OCI-LY1 (cell line): ENCODE results near the gene MICALL2.

Experiments
- H2AFZ ChIP-seq: fragments of 200-600 bp; sonication (generic), shearing (Covaris generic); 2 replicates; pipeline ENCODE4 v1.6.0; 2014; ENCODE audit warnings: antibody characterized with exemption, mild to moderate bottlenecking, low read length
- H3F3A ChIP-seq: fragments of 200-600 bp; sonication (generic), shearing (Covaris generic); 2 replicates; pipeline ENCODE4 v1.6.0; 2014; ENCODE audit warnings: mild to moderate bottlenecking, antibody characterized with exemption, low read length, moderate library complexity; ENCODE audit not compliant: insufficient read depth
- H3K27ac ChIP-seq: fragments of 200-600 bp; sonication (generic); 2 replicates; pipeline ENCODE4 v1.5.1; 2014; ENCODE audit warnings: low read length, mixed run types, mild to moderate bottlenecking, low read depth; ENCODE audit not compliant: poor library complexity, severe bottlenecking
- H3K27me3 ChIP-seq: fragments of 200-600 bp; sonication (generic); 2 replicates; pipeline ENCODE4 v1.6.0; 2014; ENCODE audit warnings: antibody characterized with exemption, mild to moderate bottlenecking, low read length, moderate library complexity; ENCODE audit not compliant: insufficient read depth
- H3K36me3 ChIP-seq: fragments of 200-600 bp; sonication (generic); 2 replicates; pipeline ENCODE4 v1.6.1; 2014; ENCODE audit warnings: mild to moderate bottlenecking, antibody characterized with exemption, low read length, moderate library complexity, mixed read lengths; ENCODE audit not compliant: insufficient read depth
- H3K4me1 ChIP-seq: fragments of 200-600 bp; sonication (generic); 2 replicates; pipeline ENCODE4 v1.5.1; 2014; ENCODE audit warnings: mild to moderate bottlenecking, low read length, moderate library complexity; ENCODE audit not compliant: insufficient read depth, severe bottlenecking
- H3K4me2 ChIP-seq: fragments of 200-600 bp; sonication (generic), shearing (Covaris generic); 2 replicates; pipeline ENCODE4 v1.6.1; 2014; ENCODE audit warnings: low read length
- H3K4me3 ChIP-seq: fragments of 200-600 bp; sonication (generic); 2 replicates; pipeline ENCODE4 v1.5.1; 2014; ENCODE audit warnings: low read length, low read depth, mild to moderate bottlenecking, mixed read lengths; ENCODE audit not compliant: poor library complexity, severe bottlenecking
- H3K79me2 ChIP-seq: fragments of 200-600 bp; shearing (Covaris generic); 2 replicates; pipeline ENCODE4 v1.6.1; 2016; ENCODE audit warnings: mixed run types, low read length, mixed read lengths; ENCODE audit not compliant: insufficient read depth
- H3K9ac ChIP-seq: fragments of 200-600 bp; sonication (generic), shearing (Covaris generic); 2 replicates; pipeline ENCODE4 v1.6.1; 2014; ENCODE audit warnings: mild to moderate bottlenecking, low read length, mixed read lengths
- H3K9me2 ChIP-seq: fragments of 200-600 bp; sonication (generic), shearing (Covaris generic); 2 replicates; pipeline ENCODE4 v1.6.1; 2014; ENCODE audit warnings: low read depth, mild to moderate bottlenecking, low read length, mixed read lengths
- H3K9me3 ChIP-seq: fragments of 200-600 bp; shearing (Covaris generic); 2 replicates; pipeline ENCODE4 v1.6.1; 2014; ENCODE audit warnings: low read length, mixed read lengths
- H4K20me1 ChIP-seq: fragments of 200-600 bp; sonication (generic), shearing (Covaris generic); 2 replicates; pipeline ENCODE4 v1.6.0; 2016; ENCODE audit warnings: mild to moderate bottlenecking, low read length; ENCODE audit not compliant: insufficient read depth
- CTCF ChIP-seq: fragments of 200-600 bp; sonication (generic), shearing (Covaris generic); IDR thresholded peaks from 2 replicates; pipeline ENCODE4 v1.5.1; 2017; ENCODE audit warnings: mild to moderate bottlenecking, antibody characterized with exemption, low read length, moderate library complexity, mixed read lengths
- EZH2 ChIP-seq: fragments of 200-600 bp; sonication (generic), shearing (Covaris generic); IDR thresholded peaks from 2 replicates; pipeline ENCODE4 v1.8.0; 2017; ENCODE audit warnings: borderline replicate concordance, mixed run types, mild to moderate bottlenecking, antibody characterized with exemption, low read length, moderate library complexity, mixed read lengths

MICALL2 gene

GRCh38 chr7:1393421-1393820, 65.8 kb downstream of the MICALL2 start:
- no peak overlapping the region for H3K27ac ChIP-seq
- no peak overlapping the region for H2AFZ ChIP-seq
- no peaks in the 10 kb centered on the region for H3K9me3 ChIP-seq
- no peak overlapping the region for H3K4me3 ChIP-seq
- no peak overlapping the region for H3K4me2 ChIP-seq
- H3K36me3 ChIP-seq, result no peaks in the 10 kb centered on the region
- peaks cover 13% of the 10 kb centered on the region; the same call in 1 of the 2 replicates for H3K27me3 ChIP-seq
- H3F3A ChIP-seq, result no peaks in the 10 kb centered on the region
- no peaks in the 10 kb centered on the region for H3K4me1 ChIP-seq
- H3K9ac ChIP-seq, result no peak overlapping the region
- no peaks in the 10 kb centered on the region for H4K20me1 ChIP-seq
- no peaks in the 10 kb centered on the region for H3K79me2 ChIP-seq
- H3K9me2 ChIP-seq, result no peaks in the 10 kb centered on the region
- TF ChIP-seq EZH2, result no peak
- TF ChIP-seq CTCF, result no peak

DNA sequence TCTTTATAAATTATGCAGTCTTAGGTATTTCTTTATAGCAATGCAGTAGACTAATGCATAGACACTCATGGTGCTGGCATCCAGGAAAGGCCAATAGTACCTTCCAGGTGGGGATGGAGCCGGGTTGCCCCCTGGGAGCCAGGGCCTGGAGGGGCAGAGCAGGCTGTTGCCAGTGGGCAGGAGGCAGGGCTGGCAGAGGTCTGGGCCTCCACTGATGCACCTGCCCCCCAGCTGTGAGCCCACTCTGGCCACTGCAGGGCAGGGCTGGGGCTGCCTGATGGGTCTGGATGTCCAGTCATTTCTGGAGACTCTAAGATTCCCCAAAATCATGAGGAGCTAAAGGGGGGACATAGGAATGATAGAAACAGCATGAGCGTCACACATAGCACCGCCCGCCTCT, 66.7 kb downstream of the MICALL2 start:
- Histone ChIP-seq H3K4me2 (no peak overlapping the region), H3K9ac (no peak overlapping the region), H3K9me2 (no peaks in the 10 kb centered on the region), H3K27ac (no peak overlapping the region), H4K20me1 (no peaks in the 10 kb centered on the region), H3K27me3 (peaks cover 9% of the 10 kb centered on the region; the same call in 1 of the 2 replicates), H3K79me2 (no peaks in the 10 kb centered on the region), H3F3A (no peaks in the 10 kb centered on the region), H3K4me1 (no peaks in the 10 kb centered on the region), H3K36me3 (no peaks in the 10 kb centered on the region), H3K4me3 (no peak overlapping the region), H3K9me3 (no peaks in the 10 kb centered on the region), H2AFZ (no peak overlapping the region)
- TF ChIP-seq EZH2 (no peak), CTCF (no peak)

GRCh38 chr7:1391449-1391848, 67.8 kb downstream of the MICALL2 start:
- no peaks in the 10 kb centered on the region for H3K9me3 ChIP-seq
- H2AFZ ChIP-seq, result no peak overlapping the region
- no peak overlapping the region for H3K27ac ChIP-seq
- no peaks in the 10 kb centered on the region for H3K36me3 ChIP-seq
- H3K4me1 ChIP-seq, result no peaks in the 10 kb centered on the region
- H3K9me2 ChIP-seq, result no peaks in the 10 kb centered on the region
- H3K4me3 ChIP-seq, result no peak overlapping the region
- H3K27me3 ChIP-seq, result peaks cover 4% of the 10 kb centered on the region; the same call in 1 of the 2 replicates
- no peaks in the 10 kb centered on the region for H3F3A ChIP-seq
- no peaks in the 10 kb centered on the region for H3K79me2 ChIP-seq
- TF ChIP-seq EZH2 (no peak), CTCF (no peak)
- H3K9ac ChIP-seq, result no peak overlapping the region
- no peaks in the 10 kb centered on the region for H4K20me1 ChIP-seq
- H3K4me2 ChIP-seq, result no peak overlapping the region
